Epithelial cell of esophagus (primary cell): Measurements from ENCODE around the gene CFAP410.

Source experiments
- DNase-seq: peaks from one replicate; pipeline ENCODE4 v3.0.0; 2010; ENCODE audit warnings: low read depth
- H3K4me3 ChIP-seq: 2 replicates; pipeline ENCODE4 v1.5.1; 2011; ENCODE audit warnings: mild to moderate bottlenecking, low read length, control low read depth
- TF ChIP-seq, protein P1 (sequence below): IDR thresholded peaks from 2 replicates; pipeline ENCODE4 v1.5.1; 2011; ENCODE audit warnings: low read depth, mild to moderate bottlenecking, low read length, control low read depth, inconsistent platforms; ENCODE audit not compliant: insufficient read depth; ENCODE audit errors: missing control alignments

CFAP410 gene

GRCh38 chr21:44293551-44294231 lies 45.5 kb downstream of the CFAP410 start:
- no peak for DNase-seq
- TF ChIP-seq, protein P1, sequence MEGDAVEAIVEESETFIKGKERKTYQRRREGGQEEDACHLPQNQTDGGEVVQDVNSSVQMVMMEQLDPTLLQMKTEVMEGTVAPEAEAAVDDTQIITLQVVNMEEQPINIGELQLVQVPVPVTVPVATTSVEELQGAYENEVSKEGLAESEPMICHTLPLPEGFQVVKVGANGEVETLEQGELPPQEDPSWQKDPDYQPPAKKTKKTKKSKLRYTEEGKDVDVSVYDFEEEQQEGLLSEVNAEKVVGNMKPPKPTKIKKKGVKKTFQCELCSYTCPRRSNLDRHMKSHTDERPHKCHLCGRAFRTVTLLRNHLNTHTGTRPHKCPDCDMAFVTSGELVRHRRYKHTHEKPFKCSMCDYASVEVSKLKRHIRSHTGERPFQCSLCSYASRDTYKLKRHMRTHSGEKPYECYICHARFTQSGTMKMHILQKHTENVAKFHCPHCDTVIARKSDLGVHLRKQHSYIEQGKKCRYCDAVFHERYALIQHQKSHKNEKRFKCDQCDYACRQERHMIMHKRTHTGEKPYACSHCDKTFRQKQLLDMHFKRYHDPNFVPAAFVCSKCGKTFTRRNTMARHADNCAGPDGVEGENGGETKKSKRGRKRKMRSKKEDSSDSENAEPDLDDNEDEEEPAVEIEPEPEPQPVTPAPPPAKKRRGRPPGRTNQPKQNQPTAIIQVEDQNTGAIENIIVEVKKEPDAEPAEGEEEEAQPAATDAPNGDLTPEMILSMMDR = no peak

DNA sequence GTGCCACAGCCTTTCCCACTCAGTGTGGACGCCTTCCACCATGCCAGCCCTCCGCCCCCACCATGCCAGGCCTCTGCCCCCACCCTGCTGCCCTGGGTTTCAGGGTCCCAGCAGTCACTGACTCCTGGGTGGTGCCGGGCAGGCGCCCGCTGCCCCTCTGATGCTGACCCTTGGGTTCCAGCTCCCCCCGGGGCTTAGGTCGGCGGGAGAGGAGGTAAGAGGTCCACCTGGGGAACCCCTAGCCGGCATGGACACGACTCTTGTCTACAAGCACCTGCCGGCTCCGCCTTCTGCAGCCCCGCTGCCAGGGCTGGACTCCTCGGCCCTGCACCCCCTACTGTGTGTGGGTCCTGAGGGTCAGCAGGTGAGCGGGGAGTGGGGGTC lies 46.4 kb downstream of the CFAP410 start:
- no peak for DNase-seq
- H3K4me3 ChIP-seq = no peak overlapping the region
- TF ChIP-seq, protein P1 = no peak

More at GRCh38 chr21:44293551-44294231, 45.5 kb downstream of the CFAP410 start:
- H3K4me3 ChIP-seq = no peak overlapping the region

DNA sequence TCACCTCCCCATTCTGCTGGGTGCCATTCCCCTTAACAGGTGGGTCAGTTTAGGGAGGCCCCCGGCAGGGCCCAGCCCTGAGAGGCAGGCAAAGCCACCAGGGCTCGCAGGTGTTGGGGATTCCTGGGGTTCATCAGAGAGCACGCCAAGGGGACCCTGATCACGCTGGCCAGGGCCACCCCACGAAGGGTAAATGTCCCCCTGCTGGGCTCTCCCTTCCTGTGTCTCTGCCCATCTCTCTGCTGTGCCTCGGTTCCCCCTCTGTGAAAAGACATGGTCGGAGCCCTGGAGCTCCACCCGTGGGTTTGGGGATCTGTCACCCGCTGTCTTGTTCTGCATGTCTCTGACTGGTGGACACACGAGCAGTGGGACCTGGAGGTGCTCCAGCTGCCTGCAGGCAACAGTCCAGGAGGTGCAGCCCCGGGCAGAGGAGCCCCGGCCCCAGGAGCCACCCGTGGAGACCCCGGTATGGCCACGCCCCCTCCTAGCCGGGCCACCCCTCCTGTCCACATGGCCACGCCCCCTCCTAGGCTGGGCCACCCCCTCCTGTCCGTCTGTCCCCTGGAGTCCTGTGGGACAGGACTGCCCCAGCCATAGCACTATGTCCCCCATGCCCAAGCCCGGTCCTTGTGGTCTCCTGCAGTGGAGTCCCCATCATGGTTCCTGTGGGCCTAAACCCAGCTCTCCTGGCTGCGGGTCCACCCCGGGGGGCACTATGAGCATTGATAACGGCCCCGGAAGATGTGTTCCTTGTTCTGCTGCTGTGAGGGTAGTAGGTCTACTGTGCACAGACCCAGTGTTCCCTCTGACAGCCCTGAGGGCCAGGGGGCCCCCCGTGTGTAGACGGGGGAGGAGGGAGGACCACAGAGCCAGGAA lies 47.0 kb downstream of the CFAP410 start:
- no peak overlapping the region for H3K4me3 ChIP-seq
- DNase-seq = no peak
- TF ChIP-seq, protein P1 = no peak

DNA sequence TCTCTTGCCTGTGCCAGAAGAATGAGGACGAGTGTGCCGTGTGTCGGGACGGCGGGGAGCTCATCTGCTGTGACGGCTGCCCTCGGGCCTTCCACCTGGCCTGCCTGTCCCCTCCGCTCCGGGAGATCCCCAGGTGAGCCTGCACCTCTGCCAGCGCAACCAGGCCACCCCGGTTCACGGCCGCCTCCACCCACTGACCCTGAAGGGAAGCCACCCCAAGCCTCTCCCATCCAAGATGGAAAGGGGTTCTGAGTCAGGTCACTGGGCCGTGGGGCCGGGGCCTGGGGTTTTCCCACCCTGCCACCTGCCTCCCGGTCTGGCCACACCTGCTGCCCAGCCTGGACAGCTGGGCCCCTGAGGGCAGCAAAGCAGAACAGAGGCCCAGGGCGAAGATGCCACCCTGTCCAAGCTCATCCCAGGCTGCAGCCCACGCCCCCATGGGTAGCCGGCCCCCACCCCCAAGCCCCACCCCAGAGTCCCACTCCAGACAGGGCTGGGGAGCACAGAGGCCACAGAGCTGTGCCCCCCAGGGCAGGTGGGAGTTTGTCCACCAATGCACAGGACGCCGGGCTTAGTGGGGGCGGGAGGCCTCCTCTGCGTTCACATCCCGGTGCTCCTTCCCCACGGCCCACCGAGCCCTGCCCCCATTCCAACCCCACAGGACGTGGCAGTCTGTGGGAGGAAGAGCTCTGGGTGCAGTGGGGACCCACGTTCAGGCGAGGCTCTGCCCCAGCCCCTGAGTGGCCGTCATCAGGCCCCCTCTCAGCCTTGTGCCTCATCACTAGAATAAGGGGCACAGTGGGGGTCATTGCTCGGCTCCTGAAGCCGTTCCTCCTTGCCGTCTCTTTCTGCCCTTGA lies 47.9 kb downstream of the CFAP410 start:
- no peak overlapping the region for H3K4me3 ChIP-seq
- TF ChIP-seq, protein P1 = no peak
- DNase-seq = no peak

GRCh38 chr21:44290327-44291077 lies 48.7 kb downstream of the CFAP410 start:
- TF ChIP-seq, protein P1 = no peak
- no peak overlapping the region for H3K4me3 ChIP-seq
- no peak for DNase-seq

DNA sequence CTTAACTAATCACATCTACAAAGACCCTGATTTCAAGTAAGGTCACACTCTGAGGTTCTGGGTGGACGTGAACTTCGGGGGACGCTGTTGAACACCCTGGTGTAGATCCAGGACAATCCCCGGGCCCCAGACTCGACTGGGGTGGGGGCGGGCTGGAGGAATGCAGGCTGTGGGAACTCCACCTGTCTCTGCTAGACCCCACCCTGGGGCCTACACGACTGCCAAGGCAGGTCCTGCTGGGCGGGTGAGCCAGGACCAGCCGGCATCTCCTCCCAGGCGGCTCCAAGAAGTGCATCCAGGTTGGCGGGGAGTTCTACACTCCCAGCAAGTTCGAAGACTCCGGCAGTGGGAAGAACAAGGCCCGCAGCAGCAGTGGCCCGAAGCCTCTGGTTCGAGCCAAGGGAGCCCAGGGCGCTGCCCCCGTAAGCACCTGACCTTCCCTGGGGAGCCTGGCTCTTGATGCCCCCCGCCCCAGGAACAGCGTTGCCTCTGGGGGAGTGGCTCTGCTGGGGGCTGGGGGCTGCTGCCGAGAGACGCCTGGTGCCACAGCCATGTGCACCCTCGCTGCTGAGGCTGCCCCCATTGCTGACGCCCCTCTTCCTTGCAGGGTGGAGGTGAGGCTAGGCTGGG lies 49.7 kb downstream of the CFAP410 start:
- TF ChIP-seq, protein P1 = no peak
- DNase-seq = no peak
- no peak overlapping the region for H3K4me3 ChIP-seq
